HG02884 (cell line): ENCODE measurements around the gene TMEM132D.

Source experiments
- ATAC-seq: cut with Tn5 transposase; IDR thresholded peaks from one replicate; pipeline ENCODE4 v1.9.1; 2021; ENCODE audit warnings: mild to moderate bottlenecking, moderate library complexity; ENCODE audit not compliant: unreplicated experiment

TMEM132D gene

DNA sequence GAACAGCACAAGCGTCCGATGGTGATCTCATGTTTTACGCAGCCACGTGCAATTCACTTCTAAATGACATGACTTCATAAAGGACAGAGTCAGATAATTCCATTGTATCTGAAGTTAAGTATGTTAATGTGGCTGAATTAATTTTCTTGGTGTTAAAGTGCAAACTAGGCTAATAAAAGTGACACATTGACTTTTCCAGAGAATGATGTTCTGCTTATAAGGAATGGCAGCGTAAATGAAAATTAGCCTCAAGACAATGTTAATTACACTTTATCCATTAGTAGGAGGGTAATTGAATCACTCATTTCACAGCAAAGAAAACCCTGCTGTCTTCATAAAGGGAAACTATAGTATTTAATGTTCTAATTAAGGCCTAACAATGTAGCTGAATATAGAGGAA, 624.1 kb downstream of the TMEM132D start:
- no peak for ATAC-seq

DNA sequence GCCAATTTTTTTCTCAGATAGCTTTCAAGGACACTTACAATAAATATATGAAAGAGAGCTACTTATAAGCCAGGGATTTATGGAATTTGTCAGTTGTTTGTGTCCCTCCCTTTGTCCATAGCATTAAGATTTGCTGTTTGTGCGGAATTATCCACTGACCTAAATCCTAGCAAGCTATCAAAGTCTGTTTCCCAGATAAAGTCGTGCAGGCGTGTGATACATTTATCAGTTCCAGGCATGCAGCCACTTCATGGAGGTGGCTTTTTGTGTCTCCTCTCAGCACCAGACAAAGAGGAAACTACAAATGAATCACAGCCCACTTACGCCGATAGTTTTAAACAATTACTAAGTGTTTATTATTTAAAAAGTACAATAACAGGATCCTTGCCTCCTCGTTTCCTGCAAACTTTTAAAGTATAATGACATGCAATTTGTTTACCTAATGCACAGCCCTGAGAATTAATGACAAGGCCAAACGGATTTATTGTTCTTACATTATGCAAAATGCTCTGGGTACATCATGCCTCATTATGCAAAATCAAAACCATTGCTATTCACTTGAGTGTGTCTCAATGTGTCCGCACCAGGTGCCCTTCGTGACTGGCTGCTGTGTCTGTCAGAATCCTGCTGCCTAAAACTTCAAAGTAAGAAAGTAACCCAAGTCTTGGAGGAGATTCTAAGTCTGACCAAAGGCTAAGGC, 627.3 kb downstream of the TMEM132D start:
- no peak for ATAC-seq

DNA sequence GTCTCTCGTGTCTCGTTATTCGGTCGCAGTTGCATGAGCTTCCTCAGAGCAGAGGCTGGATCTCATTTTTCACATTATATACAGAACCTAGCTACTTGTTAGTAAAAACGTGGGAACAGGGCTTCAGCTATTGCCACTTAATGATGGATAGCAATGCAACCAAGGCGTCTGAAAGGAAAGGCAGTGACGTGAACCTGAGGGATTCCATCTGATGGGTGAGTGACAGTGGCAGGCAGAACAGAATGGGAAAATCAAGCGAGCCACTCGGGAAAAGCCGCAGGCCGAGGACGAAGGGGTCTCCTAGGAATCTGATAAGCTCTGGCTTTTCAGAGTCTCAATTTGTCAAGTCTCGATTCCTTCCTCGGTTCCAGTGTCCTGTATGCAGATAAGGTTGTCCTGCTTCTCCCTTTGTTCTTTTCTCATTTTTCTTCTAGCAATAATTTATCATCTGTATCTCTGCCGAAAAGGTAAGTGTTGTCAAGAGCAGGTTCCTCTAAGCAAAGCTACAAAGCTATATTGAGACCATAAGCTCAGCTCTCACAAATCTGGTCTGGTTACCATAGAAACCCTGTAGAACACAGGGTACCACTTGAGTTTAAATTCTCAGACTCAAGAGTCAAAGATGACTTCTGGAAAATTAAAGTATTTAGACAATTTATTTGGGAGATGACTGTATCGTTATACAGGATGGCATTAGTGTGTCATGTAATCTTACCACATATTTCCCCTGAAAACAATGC, 633.9 kb downstream of the TMEM132D start:
- ATAC-seq: no peak

DNA sequence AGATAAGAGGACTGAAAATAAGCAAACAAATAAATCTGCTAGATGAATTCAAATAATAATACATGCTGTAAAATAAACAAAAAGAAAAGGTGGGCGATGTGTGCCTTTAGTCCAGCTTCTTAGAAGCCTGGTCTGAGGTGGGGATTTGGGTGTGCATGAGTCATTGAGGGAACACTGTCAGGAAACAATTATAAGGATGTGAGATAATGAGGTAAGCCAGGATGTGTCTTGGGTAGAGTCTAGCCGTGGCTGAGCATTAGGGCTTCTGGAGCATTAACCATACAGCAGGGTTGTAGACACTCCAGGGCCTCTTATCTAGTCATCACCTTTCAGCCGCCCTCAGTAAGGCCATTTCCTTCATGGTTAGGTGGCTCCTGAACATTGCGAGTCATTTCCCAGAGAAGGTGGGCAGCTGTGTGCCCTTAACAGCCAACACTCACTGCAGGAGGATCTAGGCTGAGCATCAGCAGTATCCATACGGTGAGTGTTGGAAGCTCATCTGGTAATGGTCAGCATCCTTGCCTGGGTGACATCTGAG, 645.0 kb downstream of the TMEM132D start:
- ATAC-seq: no peak

DNA sequence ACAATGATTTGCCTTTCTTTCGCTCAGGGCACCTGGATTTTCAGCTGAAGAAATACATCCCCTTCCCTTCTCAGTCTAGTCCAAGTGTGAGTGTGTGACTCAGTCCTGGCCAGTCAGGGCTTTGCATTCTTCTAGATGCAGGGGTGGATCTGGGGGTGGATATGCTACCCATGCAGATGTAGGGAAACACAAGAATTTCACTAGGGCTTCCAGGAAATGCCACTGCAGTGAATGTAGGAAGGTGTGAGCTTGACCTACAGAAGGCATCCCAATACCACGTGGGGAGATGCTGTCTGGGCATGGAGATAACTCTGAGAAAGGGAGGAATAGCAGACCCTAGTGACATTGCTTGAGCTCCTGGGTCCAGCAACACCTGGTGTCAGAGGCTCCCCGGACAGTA, 646.3 kb downstream of the TMEM132D start:
- no peak for ATAC-seq

DNA sequence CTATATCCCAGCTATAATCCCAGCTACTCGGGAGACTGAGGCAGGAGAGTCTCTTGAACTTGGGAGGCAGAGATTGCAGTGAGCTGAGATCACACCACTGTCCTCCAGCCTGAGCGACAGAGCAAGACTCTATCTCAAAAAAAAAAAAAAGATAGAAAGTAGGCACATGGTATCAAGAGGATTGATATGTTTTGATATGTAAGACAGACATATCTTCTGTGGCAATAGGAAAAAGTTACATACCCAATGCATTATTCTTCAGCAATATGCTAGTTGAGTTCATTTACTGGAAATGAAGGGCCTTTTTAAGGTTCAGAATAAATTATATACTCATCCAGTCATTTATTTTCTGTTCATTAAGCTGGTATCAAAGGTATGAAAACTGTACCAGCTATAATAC, 657.2 kb downstream of the TMEM132D start:
- no peak for ATAC-seq

DNA sequence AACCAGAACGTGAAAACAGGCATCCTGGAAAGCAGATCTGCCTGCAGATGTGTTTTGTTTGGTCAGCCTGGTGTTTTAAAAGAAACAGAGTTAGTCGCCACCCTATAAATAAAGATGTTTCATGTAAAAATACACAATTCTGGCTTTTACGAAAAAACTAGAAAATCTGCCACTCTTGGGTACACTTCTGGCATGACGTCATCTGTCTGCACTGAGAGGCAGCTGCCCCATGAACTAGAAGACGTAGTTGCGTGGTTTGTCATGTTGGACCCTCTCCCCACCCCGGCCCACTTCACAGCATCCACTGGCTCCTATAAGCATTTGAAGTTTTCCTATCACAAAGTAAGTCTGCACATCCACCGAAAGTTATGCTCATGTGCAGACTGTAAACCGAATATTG, 658.1 kb downstream of the TMEM132D start:
- no peak for ATAC-seq

DNA sequence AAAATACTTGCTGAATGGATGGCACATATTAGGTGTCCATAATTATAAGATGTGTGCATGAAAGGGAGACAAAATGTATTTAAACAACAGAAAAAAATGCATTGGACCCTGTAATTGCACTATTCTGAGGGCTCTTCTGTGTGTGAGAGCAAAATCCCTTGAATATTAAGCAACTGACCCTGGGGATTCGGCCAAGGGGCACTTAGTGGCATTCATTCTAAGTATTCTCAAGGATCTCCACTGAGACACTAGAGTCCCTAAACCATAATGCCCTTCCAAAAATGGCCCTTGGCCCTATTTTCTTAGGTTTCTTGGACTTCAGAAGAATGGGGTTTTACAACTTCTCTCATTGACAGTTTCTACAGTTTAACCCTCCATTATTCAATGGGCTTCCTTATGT, 662.0 kb downstream of the TMEM132D start:
- ATAC-seq: no peak

DNA sequence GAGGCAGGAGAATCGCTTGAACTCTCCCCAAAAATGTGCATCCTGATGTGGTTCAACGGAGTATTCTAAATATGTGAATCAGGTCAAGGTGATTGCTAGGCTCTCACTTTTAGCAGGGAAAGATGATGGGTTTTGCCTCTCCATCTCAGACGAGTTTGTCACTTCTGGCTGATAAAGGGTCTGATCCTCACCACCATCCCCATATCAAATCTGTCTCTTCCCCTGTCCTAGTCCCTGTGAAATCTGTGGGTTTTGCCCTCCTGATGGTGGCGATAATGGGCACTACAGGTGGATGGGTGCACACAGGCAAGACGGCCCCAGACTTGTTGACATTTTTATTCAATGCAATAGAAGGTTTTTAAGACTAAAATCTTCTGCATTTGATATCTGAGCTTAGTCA, 665.9 kb downstream of the TMEM132D start:
- ATAC-seq: no peak

DNA sequence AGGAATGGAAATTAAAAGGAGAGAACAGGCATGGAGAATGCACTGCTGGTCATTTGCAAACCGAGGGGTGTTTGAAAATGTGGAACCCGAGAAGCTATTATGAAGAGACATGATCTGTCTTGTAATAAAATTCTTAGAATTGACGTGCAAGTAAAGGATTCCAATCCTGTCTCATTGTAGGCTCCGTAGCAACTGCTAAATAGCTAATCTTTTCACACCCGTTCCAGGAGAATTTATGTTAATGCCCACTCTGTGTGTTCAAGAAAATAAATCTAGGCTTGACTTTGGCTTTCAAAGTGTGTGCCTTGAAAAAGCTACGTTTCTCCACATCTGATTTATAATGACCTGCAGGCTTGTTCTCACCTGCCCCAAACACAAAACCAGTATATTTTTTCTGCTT, 669.6 kb downstream of the TMEM132D start:
- ATAC-seq: no peak

DNA sequence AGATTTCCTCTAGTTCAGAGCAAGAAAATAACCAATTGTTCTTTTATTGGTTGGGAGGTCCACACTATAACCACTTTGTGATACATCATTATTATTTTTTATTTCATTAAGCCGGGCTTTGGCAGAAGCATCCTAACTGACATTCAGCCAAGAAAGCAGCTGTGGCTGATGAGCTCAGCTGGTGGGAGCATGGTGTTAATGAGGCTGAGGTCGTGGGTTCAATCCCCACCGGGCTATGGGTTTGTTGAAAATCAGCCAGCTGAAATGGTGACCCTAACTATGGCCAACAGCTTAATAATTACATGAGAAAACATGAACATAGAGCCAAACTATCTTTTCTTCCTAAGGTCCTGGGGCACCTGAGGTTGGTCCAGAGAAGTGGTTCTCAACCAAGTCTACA, 672.3 kb downstream of the TMEM132D start:
- ATAC-seq: no peak

DNA sequence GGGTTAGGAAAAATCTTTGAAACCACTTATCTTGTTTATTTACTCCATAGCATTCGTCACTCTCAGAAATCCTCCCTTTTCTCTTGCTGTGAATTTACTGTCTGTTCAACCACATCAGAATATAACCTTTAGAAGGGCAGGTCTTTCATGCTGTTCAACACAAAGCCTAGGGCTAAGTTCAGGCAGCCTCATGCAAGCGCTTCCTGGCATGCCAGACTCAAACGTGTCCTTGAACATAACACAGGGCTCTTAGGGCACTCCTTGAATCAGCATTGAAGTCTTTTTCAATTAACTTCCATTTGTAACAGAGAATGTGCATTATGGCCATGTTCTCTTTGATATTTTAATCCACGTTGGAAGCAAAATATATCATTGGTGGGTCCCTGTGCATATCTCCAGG, 672.8 kb downstream of the TMEM132D start:
- no peak for ATAC-seq

DNA sequence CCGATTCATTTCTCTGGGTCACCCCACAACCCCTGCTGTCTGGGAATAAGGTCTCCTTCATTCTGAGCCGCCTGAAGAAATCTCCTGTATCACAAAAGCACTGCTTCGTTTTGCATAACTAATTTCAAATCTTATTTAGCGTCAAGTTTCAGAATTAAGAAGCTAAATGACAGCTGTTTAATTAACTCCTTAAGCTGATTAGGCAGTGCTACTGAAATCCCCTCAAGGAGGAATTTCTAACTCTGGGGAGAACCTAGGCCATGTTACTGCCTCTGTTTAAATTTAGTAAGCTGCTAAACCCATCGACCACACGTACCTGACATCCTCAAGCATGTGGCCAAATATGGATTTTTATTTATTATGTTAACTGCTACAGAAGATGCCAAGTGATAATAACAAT, 677.0 kb downstream of the TMEM132D start:
- ATAC-seq: no peak

DNA sequence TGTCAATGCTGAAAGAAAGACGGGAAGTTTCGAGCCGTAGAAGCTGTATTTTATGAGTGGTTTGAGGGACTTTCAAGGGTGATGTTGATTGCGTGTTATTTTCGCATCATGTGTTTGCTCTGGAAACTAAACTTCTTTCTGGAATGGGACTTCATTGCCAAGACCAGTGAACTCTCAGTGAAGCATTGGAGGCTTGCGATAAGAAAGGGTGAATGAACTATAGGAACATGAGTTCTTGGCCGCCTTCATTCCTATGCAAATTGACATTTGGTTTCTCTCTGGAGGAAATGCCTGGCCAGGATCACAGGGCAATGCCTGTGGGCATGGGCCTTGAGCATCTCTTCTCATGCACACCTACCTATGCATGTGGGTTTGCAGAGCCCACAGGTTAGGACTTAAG, 677.8 kb downstream of the TMEM132D start:
- no peak for ATAC-seq

DNA sequence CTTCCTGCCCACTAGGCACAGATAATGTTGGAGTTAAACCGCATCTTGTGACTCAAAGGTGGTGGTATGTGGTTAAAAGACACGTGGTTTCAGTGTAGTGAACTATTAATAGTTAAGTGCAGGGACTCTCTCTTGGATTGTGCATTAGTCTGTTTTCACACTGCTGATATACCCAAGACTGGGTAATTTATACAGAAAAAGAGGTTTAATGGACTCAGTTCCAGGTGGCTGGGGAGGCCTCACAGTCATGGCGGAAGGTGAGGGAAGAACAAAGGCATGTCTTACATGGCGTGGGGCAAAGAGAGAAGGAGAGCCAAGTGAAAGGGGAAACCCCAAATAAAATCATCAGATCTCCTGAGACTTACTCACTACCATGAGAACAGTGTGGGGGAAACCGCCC, 688.3 kb downstream of the TMEM132D start:
- ATAC-seq: no peak

DNA sequence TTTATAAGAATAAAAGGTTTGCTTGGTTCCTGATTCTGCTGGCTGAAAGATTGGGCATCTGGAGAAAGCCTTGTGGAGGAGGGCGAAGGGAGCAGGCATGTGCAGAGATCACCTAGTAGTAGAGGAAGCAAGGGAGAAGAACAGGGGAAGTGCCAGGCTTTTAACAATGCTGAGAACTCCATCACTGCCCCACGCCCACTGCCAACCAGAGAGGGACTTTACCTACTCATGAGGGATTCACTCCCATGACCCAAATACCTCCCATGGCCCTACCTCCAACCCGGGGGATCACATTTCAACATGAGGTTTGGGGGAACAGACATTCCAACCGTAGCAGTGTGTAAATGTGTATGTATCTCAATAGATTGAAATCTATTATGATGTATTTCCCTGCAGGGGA, 690.3 kb downstream of the TMEM132D start:
- ATAC-seq: no peak

DNA sequence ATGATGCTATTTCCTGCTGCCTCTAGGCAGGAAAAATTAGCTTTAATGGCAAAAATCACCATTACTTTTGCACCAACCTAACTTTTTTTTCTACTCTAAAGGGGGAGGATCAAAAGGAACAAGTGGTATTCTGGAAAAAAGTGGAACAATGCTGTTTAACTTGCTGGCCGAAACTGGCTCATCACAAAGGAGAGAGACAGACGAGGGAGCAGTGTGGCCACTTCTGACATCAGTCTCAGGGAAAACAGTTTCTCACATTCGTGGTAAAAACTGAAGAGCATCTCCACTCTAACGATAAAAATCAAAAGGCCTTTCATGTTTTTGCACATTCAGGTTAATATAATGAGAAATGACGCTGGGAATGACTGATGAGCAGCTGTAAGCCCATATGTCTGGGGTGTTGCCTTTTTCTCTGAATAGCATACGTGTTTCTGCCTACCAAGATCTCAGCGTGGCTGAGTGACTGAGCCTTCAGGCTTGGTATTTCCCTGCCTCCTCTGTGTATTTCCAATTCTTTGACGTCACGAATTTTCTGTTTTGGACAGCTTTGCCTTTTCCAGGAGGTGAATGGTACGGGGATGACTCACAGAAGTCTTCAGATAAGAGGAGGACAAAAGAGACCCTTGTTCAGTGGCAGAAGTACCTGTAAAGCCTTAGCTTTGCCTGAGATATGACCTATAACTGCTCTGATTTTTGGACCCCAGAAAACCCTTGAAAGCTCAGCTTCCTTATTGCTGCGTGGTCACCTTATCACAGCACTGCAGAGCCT, 691.8 kb downstream of the TMEM132D start:
- no peak for ATAC-seq

DNA sequence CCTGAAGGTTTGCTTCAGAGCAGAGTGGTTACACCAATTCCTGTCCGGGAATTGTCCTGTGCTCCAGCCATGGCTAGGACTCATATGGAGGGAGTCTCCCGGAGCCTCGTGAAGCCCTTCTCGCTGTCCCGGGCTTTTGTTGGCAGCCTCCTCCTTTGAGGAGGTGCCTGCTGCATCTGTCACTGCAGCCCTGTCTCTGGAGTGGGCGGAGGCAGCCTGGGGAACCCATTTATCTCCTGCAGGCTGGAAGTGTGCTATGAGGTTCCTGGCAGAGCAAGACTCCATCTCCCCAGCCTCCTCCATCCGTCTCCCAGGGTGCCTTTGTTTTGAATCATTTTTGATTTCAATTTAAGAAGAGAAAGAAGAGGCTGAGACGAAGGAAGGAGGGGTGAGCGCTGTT, 695.3 kb downstream of the TMEM132D start:
- no peak for ATAC-seq

DNA sequence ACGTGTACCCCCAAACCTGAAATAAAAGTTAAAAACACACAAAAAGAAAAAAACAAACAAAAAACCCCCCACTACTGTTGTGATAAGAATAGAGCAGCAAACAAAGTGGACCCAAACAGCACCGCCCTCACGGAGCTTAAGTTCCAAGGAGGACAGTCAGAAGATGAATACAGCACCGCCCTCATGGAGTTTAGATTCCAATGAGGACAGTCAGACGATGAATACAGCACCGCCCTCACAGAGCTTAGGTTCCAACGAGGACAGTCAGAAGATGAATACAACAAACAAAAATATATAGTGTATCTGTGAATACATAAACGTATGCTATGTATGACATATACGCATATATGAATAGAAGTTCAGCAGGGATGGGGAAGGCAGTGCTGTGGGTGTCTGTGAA, 696.7 kb downstream of the TMEM132D start:
- ATAC-seq: no peak

DNA sequence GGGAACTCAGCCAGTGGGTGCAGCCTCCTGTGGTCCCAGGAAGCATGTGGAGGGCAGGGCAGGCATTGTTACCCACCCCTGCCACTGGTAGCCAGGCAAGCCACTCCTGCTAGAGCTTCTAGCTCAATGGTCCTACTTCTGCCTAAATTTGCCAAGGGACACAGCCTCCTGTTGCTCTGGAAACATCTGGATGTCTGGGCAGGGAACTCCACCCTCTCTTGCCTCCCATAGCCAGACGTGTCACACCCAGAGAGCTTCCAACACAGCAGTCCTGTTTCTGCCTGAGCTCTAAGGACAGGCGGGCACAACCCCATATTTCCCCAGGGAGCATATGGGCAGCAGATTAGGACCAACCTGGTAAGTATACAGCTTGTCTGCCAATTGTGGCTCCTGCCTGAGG, 700.4 kb downstream of the TMEM132D start:
- no peak for ATAC-seq

DNA sequence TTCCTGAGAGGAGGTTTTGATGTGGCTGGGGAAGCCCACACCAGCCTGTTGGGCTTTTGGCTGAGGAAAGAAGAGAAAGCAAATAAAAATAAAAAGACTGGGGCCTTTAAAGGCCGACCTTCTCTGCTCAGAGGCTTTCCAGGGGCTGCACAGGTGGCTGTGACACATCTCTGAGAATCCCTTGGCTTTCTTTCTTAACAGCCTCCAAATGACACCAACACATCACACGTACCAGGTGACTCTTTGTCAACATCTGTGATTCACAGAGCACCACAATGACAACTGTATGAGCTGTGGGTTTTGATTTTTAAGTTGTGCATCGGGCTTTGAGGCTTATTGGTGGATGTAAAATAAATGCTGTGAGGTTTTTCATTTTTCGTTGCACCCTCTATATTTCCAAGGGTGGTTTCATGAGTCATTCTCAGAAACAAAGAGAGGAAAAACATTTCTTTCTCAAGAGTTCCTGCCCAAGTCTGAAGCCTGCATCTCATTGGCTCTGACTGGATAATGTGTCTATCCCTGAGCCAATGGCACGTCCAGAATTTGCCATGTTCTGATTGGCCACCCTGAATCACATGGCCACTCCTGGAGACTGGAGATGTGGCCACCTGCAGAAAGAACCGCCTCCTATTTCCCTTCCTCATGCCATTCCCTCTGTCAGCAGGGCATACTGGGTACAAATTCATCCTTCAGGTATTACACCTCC, 701.6 kb downstream of the TMEM132D start:
- no peak for ATAC-seq
